ENCODE data around the gene ACAD11. TPM values are rescaled to one million over a fixed set of nuclear protein-coding genes. Genes with fewer than 3 reads are reported as not detected.

The ACAD11 gene
- total RNA-seq, 1 experiment from 2014 or later, result 20.3 TPM

- ChIA-PET CTCF (no interaction called here), POLR2A (no interaction called here)
- TF ChIP-seq ZNF423 (CRISPR knock-in tag; IDR thresholded peaks at IDR 0.05) (no peak), ZNF396 (CRISPR knock-in tag; IDR thresholded peaks at IDR 0.05; ENCODE audit: borderline replicate concordance) (no peak), JAZF1 (CRISPR knock-in tag; IDR thresholded peaks at IDR 0.05) (no peak), NFE2L1 (CRISPR knock-in tag; IDR thresholded peaks at IDR 0.05) (no peak), CTCF (IDR thresholded peaks at IDR 0.05) (no peak), MYBL2 (CRISPR knock-in tag; IDR thresholded peaks at IDR 0.05) (no peak), USF1 (CRISPR knock-in tag; IDR thresholded peaks at IDR 0.05) (no peak), PRDM15 (CRISPR knock-in tag; IDR thresholded peaks at IDR 0.05) (no peak), ZBTB43 (CRISPR knock-in tag; IDR thresholded peaks at IDR 0.05) (no peak)
- H3K4me3 Mint-ChIP-seq, result no peak overlapping the region
- H3K36me3 Mint-ChIP-seq, result no peaks in the 10 kb centered on the region; the same call in 1 of the 2 replicates
- no peak overlapping the region for H3K27ac Mint-ChIP-seq
- no peaks in the 10 kb centered on the region for H3K9me3 Mint-ChIP-seq
- peaks cover 6% of the 10 kb centered on the region for H3K4me1 Mint-ChIP-seq
- DNase-seq (ENCODE audit: low spot score) (no peak), ATAC-seq (no peak)
- no peaks in the 10 kb centered on the region for H3K27me3 Mint-ChIP-seq (ENCODE audit: low read depth)
These were observed 63.3 kb downstream of the ACAD11 start for GRCh38 chr3:132596326-132596725.

GRCh38 chr3:132595014-132595413 lies 64.6 kb downstream of the ACAD11 start:
- CTCF ChIA-PET, result interaction anchor here (1.2 kb wide), 1 partner anchor 59 kb away, joined by 3 read pairs; no protein-coding TSS in a partner anchor
- Mint-ChIP-seq H3K4me3 (no peak overlapping the region), H3K4me1 (peaks cover 6% of the 10 kb centered on the region), H3K9me3 (peaks cover 1% of the 10 kb centered on the region; the same call in 1 of the 2 replicates), H3K27me3 (ENCODE audit: low read depth) (no peaks in the 10 kb centered on the region), H3K27ac (no peak overlapping the region), H3K36me3 (peaks cover 5% of the 10 kb centered on the region; the same call in 1 of the 2 replicates)
- TF ChIP-seq ATF2 (CRISPR knock-in tag; IDR thresholded peaks at IDR 0.05; ENCODE audit: borderline replicate concordance, low read depth) (no peak), ETV6 (CRISPR knock-in tag; IDR thresholded peaks at IDR 0.05) (no peak), FOXJ3 (CRISPR knock-in tag; IDR thresholded peaks at IDR 0.05; ENCODE audit: borderline replicate concordance) (no peak), ATF3 (CRISPR knock-in tag; conservative IDR thresholded peaks at IDR 0.05) (no peak), RORB (CRISPR knock-in tag; IDR thresholded peaks at IDR 0.05) (no peak), TCF7 (CRISPR knock-in tag; IDR thresholded peaks at IDR 0.05; ENCODE audit: low read depth) (no peak), CBFB (CRISPR knock-in tag; IDR thresholded peaks at IDR 0.05; ENCODE audit: low read depth) (no peak), CDX4 (CRISPR knock-in tag; IDR thresholded peaks at IDR 0.05; ENCODE audit: borderline replicate concordance) (no peak), PREB (CRISPR knock-in tag; IDR thresholded peaks at IDR 0.05; ENCODE audit: borderline replicate concordance) (no peak), ZNF138 (CRISPR knock-in tag; conservative IDR thresholded peaks at IDR 0.05) (no peak), E2F1 (CRISPR knock-in tag; IDR thresholded peaks at IDR 0.05) (no peak), MAX (CRISPR knock-in tag; IDR thresholded peaks at IDR 0.05) (no peak)
- DNase-seq (ENCODE audit: low spot score) (no peak), ATAC-seq (peak; percentile 83)
- POLR2A ChIA-PET, result no interaction called here

Data from WTC11 (cell line).